Ureter (tissue), 1 donor: Measurements from ENCODE around the gene FSHB. TPM values are rescaled to one million over a fixed set of nuclear protein-coding genes. Genes with fewer than 3 reads are reported as not detected.
"Not testable (repeated sequence)": the region's sequence is repeated elsewhere in the genome, so short reads cannot be mapped to it uniquely, and the experiment has no call there.

Experiments used
- DNase-seq: peaks from one replicate; pipeline ENCODE4 v3.0.0-alpha.2; 2020; ENCODE audit warnings: low spot score
- total RNA-seq: library from RNA; stranded (reverse); gene quantifications from one replicate; pipeline ENCODE4 v1.2.4, GENCODE V29; 2023
- donor health status: DM: yes; HTN: yes; CAD: no.

Gene FSHB
- total RNA-seq, 1 donor from 2014 or later, result not detected

GRCh38 chr11:30268638-30269037, 37.8 kb downstream of the FSHB start:
- not testable (repeated sequence) for DNase-seq

DNA sequence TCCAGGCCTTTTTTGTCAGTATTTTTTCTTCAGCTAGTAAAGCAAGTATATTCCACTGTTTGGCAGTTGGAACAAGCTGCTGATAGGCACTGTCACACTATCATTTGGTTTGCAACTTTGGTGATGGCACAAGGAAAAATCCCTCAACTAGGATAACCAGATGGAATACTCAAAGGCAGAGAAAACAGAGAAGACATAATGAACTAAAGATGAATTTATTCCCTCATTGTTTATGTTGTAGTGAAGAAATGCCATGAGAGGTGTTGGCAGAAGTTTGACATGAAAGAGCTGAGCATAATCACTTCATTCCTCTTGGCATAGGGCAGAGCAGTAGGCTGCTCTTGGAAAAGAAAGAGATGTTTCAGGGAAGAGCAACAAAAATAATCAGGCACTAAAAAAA, 39.9 kb downstream of the FSHB start:
- no peak for DNase-seq

- no peak for DNase-seq
These were observed 46.4 kb downstream of the FSHB start for GRCh38 chr11:30277176-30277575.

DNA sequence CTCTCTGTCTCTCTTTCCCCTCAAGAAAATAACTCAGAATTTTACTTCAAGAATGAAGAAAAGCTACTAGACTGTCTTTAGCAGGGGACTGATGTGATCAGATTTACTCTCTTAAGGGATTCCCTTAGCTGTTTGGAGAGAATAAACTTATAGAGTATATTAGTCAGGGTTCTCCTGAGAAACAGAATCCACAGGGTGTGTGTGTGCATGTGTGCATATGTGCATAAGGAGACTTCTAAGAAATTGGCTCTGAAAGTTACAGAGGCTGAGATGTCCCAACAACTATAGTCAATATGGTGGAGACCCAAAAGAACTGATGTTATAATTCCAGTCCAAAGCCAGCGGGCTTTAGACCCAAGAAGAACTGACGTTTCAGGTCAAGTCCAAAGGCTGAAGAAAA, 49.0 kb downstream of the FSHB start:
- no peak for DNase-seq

- no peak for DNase-seq
These were observed 50.9 kb downstream of the FSHB start for GRCh38 chr11:30281476-30282288.

- DNase-seq, result no peak
These were observed 51.4 kb downstream of the FSHB start for GRCh38 chr11:30282289-30282631.

Other genes with a start within 250 kb of the FSHB start
- not detected for gene KCNA4, start 214.0 kb upstream of the FSHB start, total RNA-seq
- 37.6 TPM for gene ARL14EP, start 92.1 kb downstream of the FSHB start, total RNA-seq